CD14-positive monocyte (primary cell): ENCODE data around the gene PLOD2. TPM values are rescaled to one million over a fixed set of nuclear protein-coding genes. Genes with fewer than 3 reads are reported as not detected.

Source experiments
- DNase-seq, 3 donors: peaks; one replicate each; pipeline ENCODE4 v3.0.0-alpha.2; 2011 to 2022
- H2AFZ ChIP-seq: 2 replicates; pipeline ENCODE4 v1.6.0; 2012; ENCODE audit warnings: mild to moderate bottlenecking, low read depth, low read length, inconsistent platforms; ENCODE audit not compliant: insufficient read depth, poor library complexity, severe bottlenecking
- H3K27ac ChIP-seq, 2 donors: 1 replicate in 1 of 2; 2 replicates in 1 of 2; pipeline ENCODE4 v1.5.1; 2012 to 2013; ENCODE audit warnings: low read length in 2 of 2, control low read depth in 1 of 2, inconsistent platforms in 1 of 2, low read depth in 1 of 2, mild to moderate bottlenecking in 1 of 2
- H3K27me3 ChIP-seq, 2 donors: one replicate each; pipeline versions ENCODE4 v1.6.0 to v1.6.1; 2011 to 2013; ENCODE audit warnings: low read length in 2 of 2; ENCODE audit not compliant: control insufficient read depth in 2 of 2, insufficient read depth in 2 of 2
- H3K36me3 ChIP-seq, 2 donors: replicated peaks in 1 of 2; 1 replicate in 1 of 2; 2 replicates in 1 of 2; pipeline versions ENCODE4 v1.5.1 to v1.6.1; 2012 to 2013; ENCODE audit warnings: low read length in 2 of 2, control low read depth in 1 of 2, inconsistent platforms in 1 of 2, mild to moderate bottlenecking in 1 of 2; ENCODE audit not compliant: insufficient read depth in 2 of 2, control insufficient read depth in 1 of 2
- H3K4me1 ChIP-seq, 2 donors: 1 replicate in 1 of 2; 2 replicates in 1 of 2; pipeline versions ENCODE4 v1.5.1 to v1.6.1; 2012 to 2013; ENCODE audit warnings: low read length in 2 of 2, control low read depth in 1 of 2, inconsistent platforms in 1 of 2, mild to moderate bottlenecking in 1 of 2, moderate library complexity in 1 of 2; ENCODE audit not compliant: insufficient read depth in 2 of 2, control insufficient read depth in 1 of 2
- H3K4me2 ChIP-seq: replicated peaks from 2 replicates; pipeline ENCODE3; 2012; ENCODE audit warnings: low read length, moderate library complexity, mild to moderate bottlenecking; ENCODE audit not compliant: poor library complexity, severe bottlenecking; ENCODE audit errors: extremely low read depth
- H3K4me3 ChIP-seq, 3 experiments: fragments of 200-600 bp in 1 of 3; sonication (generic) in 1 of 3; replicated peaks in 1 of 3; 1 replicate in 2 of 3; 2 replicates in 1 of 3; pipeline ENCODE4 v1.5.1; 2011 to 2013; ENCODE audit warnings: low read length in 3 of 3, mild to moderate bottlenecking in 3 of 3, control low read depth in 2 of 3, low read depth in 2 of 3, inconsistent platforms in 1 of 3, moderate library complexity in 1 of 3
- H3K79me2 ChIP-seq: 2 replicates; pipeline ENCODE4 v1.6.0; 2012; ENCODE audit warnings: mild to moderate bottlenecking, control low read depth, inconsistent platforms, low read length, moderate library complexity; ENCODE audit not compliant: insufficient read depth
- H3K9ac ChIP-seq: 2 replicates; pipeline ENCODE4 v1.6.0; 2017; ENCODE audit warnings: low read length, mild to moderate bottlenecking; ENCODE audit not compliant: insufficient read depth, poor library complexity, severe bottlenecking
- H3K9me3 ChIP-seq, 2 donors: replicated peaks in 1 of 2; 1 replicate in 1 of 2; 2 replicates in 1 of 2; pipeline versions ENCODE4 v1.5.1 to v1.6.1; 2012 to 2013; ENCODE audit warnings: low read length in 2 of 2, control low read depth in 1 of 2; ENCODE audit not compliant: control insufficient read depth in 1 of 2, insufficient read depth in 1 of 2
- H4K20me1 ChIP-seq: 2 replicates; pipeline ENCODE4 v1.6.0; 2012; ENCODE audit warnings: mild to moderate bottlenecking, low read length, control low read depth, moderate library complexity; ENCODE audit not compliant: insufficient read depth
- H3K27ac Mint-ChIP-seq, 7 donors: one replicate each; pipeline ENCODE4 v1.8.0; 2020; ENCODE audit warnings: mild to moderate bottlenecking in 7 of 7, mixed read lengths in 7 of 7, moderate library complexity in 6 of 7, inconsistent platforms in 2 of 7
- H3K27me3 Mint-ChIP-seq, 3 donors: one replicate each; pipeline ENCODE4 v1.8.0; 2021 to 2022; ENCODE audit warnings: low read depth in 3 of 3, mild to moderate bottlenecking in 3 of 3, mixed read lengths in 3 of 3, moderate library complexity in 3 of 3, inconsistent platforms in 1 of 3
- H3K36me3 Mint-ChIP-seq, 2 donors: one replicate each; pipeline ENCODE4 v1.8.0; 2020; ENCODE audit warnings: mixed read lengths in 2 of 2, inconsistent platforms in 1 of 2, mild to moderate bottlenecking in 1 of 2
- H3K4me1 Mint-ChIP-seq: one replicate; pipeline ENCODE4 v1.8.0; 2020; ENCODE audit warnings: mild to moderate bottlenecking, mixed read lengths
- H3K4me3 Mint-ChIP-seq, 2 donors: one replicate each; pipeline ENCODE4 v1.8.0; 2020; ENCODE audit warnings: mild to moderate bottlenecking in 2 of 2, mixed read lengths in 2 of 2, moderate library complexity in 1 of 2
- H3K9me3 Mint-ChIP-seq, 7 donors: one replicate each; pipeline ENCODE4 v1.8.0; 2020 to 2022; ENCODE audit warnings: mixed read lengths in 7 of 7, mild to moderate bottlenecking in 6 of 7, moderate library complexity in 6 of 7, inconsistent platforms in 2 of 7
- CTCF ChIP-seq: fragments of 200-600 bp; IDR thresholded peaks from one replicate; pipeline ENCODE4 v1.8.0; 2022; ENCODE audit warnings: antibody characterized with exemption, mild to moderate bottlenecking
- WGBS: methylation state at CpG from one replicate; pipeline ENCODE4 v1.1.5; 2013; ENCODE audit warnings: missing lambda C conversion rate; ENCODE audit not compliant: insufficient coverage; 5-methylcytosine and 5-hydroxymethylcytosine counted together
- intact Hi-C, 2 donors: fragments of 100-400 bp; cut with micrococcal nuclease; formaldehyde crosslinking; loops; one replicate each; pipeline versions ENCODE4 v1.15.0 to v1.15.1; 2023
- polyA plus RNA-seq, 3 donors: library from polyadenylated mRNA; depleted of rRNA in 1 of 3; unstranded in 2 of 3; stranded (reverse) in 1 of 3; fragments of 300-500 nt in 2 of 3; fragments of >200 nt in 1 of 3; fragmentation: Illumina TruSeq in 2 of 3; gene quantifications; 1 replicate in 2 of 3; 2 replicates in 1 of 3; pipeline ENCODE4 v1.2.3, GENCODE V29; 2012 to 2021

The PLOD2 gene
- polyA plus RNA-seq, 3 donors: not detected

- H3K4me2 ChIP-seq: no peak overlapping the region
- no peak overlapping the region for H2AFZ ChIP-seq
- H3K79me2 ChIP-seq: no peaks in the 10 kb centered on the region
- H3K9me3 ChIP-seq: no peaks in the 10 kb centered on the region
- H3K4me3 ChIP-seq: no peak overlapping the region
- H3K36me3 Mint-ChIP-seq: no peaks in the 10 kb centered on the region
- H3K27ac Mint-ChIP-seq: no peak overlapping the region
- TF ChIP-seq CTCF: no peak
- no peaks in the 10 kb centered on the region for H3K27me3 ChIP-seq
- DNase-seq: no peak
- H3K4me1 Mint-ChIP-seq: no peaks in the 10 kb centered on the region
- no peak overlapping the region for H3K4me3 Mint-ChIP-seq
- WGBS: 96% methylated on average over 4 of the region's 6 CpGs
- no peak overlapping the region for H3K27ac ChIP-seq
- intact Hi-C loops: no loop called here
- no peaks in the 10 kb centered on the region for H3K4me1 ChIP-seq
- H3K27me3 Mint-ChIP-seq: peaks cover 2 to 5% (median 2%) of the 10 kb centered on the region in 3 donors
- peaks cover 0 to 3% (median 2%) of the 10 kb centered on the region in 7 donors for H3K9me3 Mint-ChIP-seq
- no peaks in the 10 kb centered on the region for H4K20me1 ChIP-seq
- H3K9ac ChIP-seq: no peak overlapping the region
- no peaks in the 10 kb centered on the region for H3K36me3 ChIP-seq
Measured at GRCh38 chr3:146178006-146178689, 17.2 kb upstream of the PLOD2 start.

GRCh38 chr3:146177519-146177918 lies 16.5 kb upstream of the PLOD2 start:
- Mint-ChIP-seq H3K4me1 (no peaks in the 10 kb centered on the region), H3K27me3 (peaks cover 2 to 5% (median 3%) of the 10 kb centered on the region in 3 donors), H3K9me3 (peaks cover 0 to 5% (median 0%) of the 10 kb centered on the region in 7 donors), H3K27ac (no peak overlapping the region), H3K4me3 (no peak overlapping the region), H3K36me3 (no peaks in the 10 kb centered on the region)
- no peak for DNase-seq
- no peaks in the 10 kb centered on the region for H3K27me3 ChIP-seq
- no peak overlapping the region for H2AFZ ChIP-seq
- intact Hi-C loops: no loop called here
- H3K79me2 ChIP-seq: no peaks in the 10 kb centered on the region
- no peak overlapping the region for H3K9ac ChIP-seq
- no peaks in the 10 kb centered on the region for H3K36me3 ChIP-seq
- H4K20me1 ChIP-seq: no peaks in the 10 kb centered on the region
- no peak overlapping the region for H3K27ac ChIP-seq
- no peak overlapping the region for H3K4me3 ChIP-seq
- no peaks in the 10 kb centered on the region for H3K4me1 ChIP-seq
- TF ChIP-seq CTCF: no peak
- H3K4me2 ChIP-seq: no peak overlapping the region
- no peaks in the 10 kb centered on the region for H3K9me3 ChIP-seq
- no CpG with 5 or more reads among the region's 1 CpG for WGBS
